ENCODE measurements around the gene GPR25.

GRCh38 chr1:200899451-200899915 is 26.7 kb downstream of the GPR25 start:
- TF ChIP-seq CTCF (IDR thresholded peaks at IDR 0.05), result no peak
- TF ChIP-seq POLR2A (IDR thresholded peaks at IDR 0.05), result no peak
